H9 (cell line): ENCODE data around the gene ALDH1A3. TPM values are rescaled to one million over a fixed set of nuclear protein-coding genes. Genes with fewer than 3 reads are reported as not detected.
"Not testable (repeated sequence)": the region's sequence is repeated elsewhere in the genome, so short reads cannot be mapped to it uniquely, and the experiment has no call there.

Source experiments
- DNase-seq: peaks from one replicate; pipeline ENCODE4 v3.0.0-alpha.2; 2017
- H2AFZ ChIP-seq: one replicate; pipeline ENCODE4 v1.6.1; 2013; ENCODE audit warnings: mild to moderate bottlenecking, low read length, control low read depth, moderate library complexity
- H2AK5ac ChIP-seq: 2 replicates; pipeline ENCODE4 v1.6.1; 2013; ENCODE audit warnings: low read length, control low read depth, mixed read lengths; ENCODE audit not compliant: insufficient read length
- H2BK120ac ChIP-seq: one replicate; pipeline ENCODE4 v1.6.1; 2013; ENCODE audit warnings: low read depth, mild to moderate bottlenecking, low read length, control low read depth, inconsistent platforms; ENCODE audit not compliant: poor library complexity, severe bottlenecking
- H2BK12ac ChIP-seq: 2 replicates; pipeline ENCODE4 v1.6.1; 2013; ENCODE audit warnings: low read length, control low read depth, mixed read lengths, low read depth; ENCODE audit not compliant: insufficient read length
- H2BK15ac ChIP-seq: 2 replicates; pipeline ENCODE4 v1.6.1; 2013; ENCODE audit warnings: low read depth, low read length, control low read depth
- H2BK20ac ChIP-seq: one replicate; pipeline ENCODE4 v1.6.1; 2013; ENCODE audit warnings: low read depth, mild to moderate bottlenecking, low read length, control low read depth, inconsistent platforms; ENCODE audit not compliant: poor library complexity, severe bottlenecking
- H2BK5ac ChIP-seq: 2 replicates; pipeline ENCODE4 v1.6.1; 2013; ENCODE audit warnings: low read length, control low read depth, mixed read lengths; ENCODE audit not compliant: insufficient read length
- H3K14ac ChIP-seq: 2 replicates; pipeline ENCODE4 v1.6.1; 2013; ENCODE audit warnings: low read length, control low read depth; ENCODE audit not compliant: insufficient read depth
- H3K18ac ChIP-seq: 2 replicates; pipeline ENCODE4 v1.6.1; 2013; ENCODE audit warnings: low read depth, mild to moderate bottlenecking, mixed read lengths, low read length, control low read depth; ENCODE audit not compliant: insufficient read length
- H3K23ac ChIP-seq: 2 replicates; pipeline ENCODE4 v1.6.1; 2013; ENCODE audit warnings: low read length, control low read depth, mixed read lengths, low read depth; ENCODE audit not compliant: insufficient read length
- H3K23me2 ChIP-seq: 2 replicates; pipeline ENCODE4 v1.6.1; 2013; ENCODE audit warnings: low read depth, mild to moderate bottlenecking, mixed read lengths, low read length, control low read depth; ENCODE audit not compliant: insufficient read length, poor library complexity, severe bottlenecking
- H3K27ac ChIP-seq: 2 replicates; pipeline ENCODE4 v1.5.1; 2013; ENCODE audit warnings: low read length, control low read depth, mixed read lengths, low read depth; ENCODE audit not compliant: insufficient read length
- H3K27me3 ChIP-seq: 2 replicates; pipeline ENCODE4 v1.6.1; 2013; ENCODE audit warnings: low read length, control low read depth, inconsistent platforms; ENCODE audit not compliant: insufficient read depth
- H3K4ac ChIP-seq: 2 replicates; pipeline ENCODE4 v1.6.1; 2013; ENCODE audit warnings: low read depth, mild to moderate bottlenecking, control low read depth, inconsistent platforms, low read length, moderate library complexity
- H3K4me1 ChIP-seq: 2 replicates; pipeline ENCODE4 v1.6.1; 2013; ENCODE audit warnings: low read length, control low read depth, inconsistent platforms; ENCODE audit not compliant: insufficient read depth
- H3K4me2 ChIP-seq: 2 replicates; pipeline ENCODE4 v1.6.1; 2013; ENCODE audit warnings: low read length, control low read depth, mixed read lengths; ENCODE audit not compliant: insufficient read length, insufficient read depth
- H3K56ac ChIP-seq: 2 replicates; pipeline ENCODE4 v1.6.1; 2013; ENCODE audit warnings: low read depth, mild to moderate bottlenecking, mixed read lengths, low read length, control low read depth; ENCODE audit not compliant: insufficient read length
- H3K79me1 ChIP-seq: 2 replicates; pipeline ENCODE4 v1.6.1; 2013; ENCODE audit warnings: low read depth, mild to moderate bottlenecking, moderate library complexity, low read length, control low read depth, inconsistent platforms; ENCODE audit not compliant: insufficient read depth, poor library complexity, severe bottlenecking
- H3K79me2 ChIP-seq: 2 replicates; pipeline ENCODE4 v1.6.1; 2013; ENCODE audit warnings: low read length, control low read depth, inconsistent platforms; ENCODE audit not compliant: insufficient read depth
- H3K9ac ChIP-seq: 2 replicates; pipeline ENCODE4 v1.6.1; 2013; ENCODE audit warnings: low read length, control low read depth, mixed read lengths; ENCODE audit not compliant: insufficient read length; ENCODE audit errors: extremely low read depth
- H3K9me3 ChIP-seq: one replicate; pipeline ENCODE4 v1.6.1; 2013; ENCODE audit warnings: low read depth, low read length, inconsistent platforms; ENCODE audit not compliant: control insufficient read depth
- H3T11ph ChIP-seq: one replicate; pipeline ENCODE4 v1.6.1; 2013; ENCODE audit warnings: mild to moderate bottlenecking, low read length, control low read depth, inconsistent platforms
- H4K20me1 ChIP-seq: one replicate; pipeline ENCODE4 v1.6.1; 2013; ENCODE audit not compliant: control insufficient read depth, insufficient read length, insufficient read depth
- H4K5ac ChIP-seq: 2 replicates; pipeline ENCODE4 v1.6.1; 2013; ENCODE audit warnings: low read depth, mild to moderate bottlenecking, mixed read lengths, low read length, control low read depth; ENCODE audit not compliant: insufficient read length
- H4K8ac ChIP-seq: replicated peaks from 2 replicates; pipeline ENCODE4 v1.6.1; 2013; ENCODE audit warnings: low read length, control low read depth, mixed read lengths, low read depth; ENCODE audit not compliant: insufficient read length
- H4K91ac ChIP-seq: 2 replicates; pipeline ENCODE4 v1.6.1; 2013; ENCODE audit warnings: low read depth, mild to moderate bottlenecking, moderate library complexity, mixed read lengths, low read length, control low read depth; ENCODE audit not compliant: insufficient read length
- H3K27ac Mint-ChIP-seq, 3 experiments: 2 replicates in 2 of 3; 3 replicates in 1 of 3; pipeline ENCODE4 v1.8.0; 2020 to 2021; ENCODE audit warnings: mixed read lengths in 3 of 3, mild to moderate bottlenecking in 1 of 3, moderate library complexity in 1 of 3
- H3K27me3 Mint-ChIP-seq: 2 replicates; pipeline ENCODE4 v1.8.0; 2021; ENCODE audit warnings: low read depth, mild to moderate bottlenecking, moderate library complexity, mixed read lengths
- H3K36me3 Mint-ChIP-seq, 3 experiments: 2 replicates in 2 of 3; 3 replicates in 1 of 3; pipeline ENCODE4 v1.8.0; 2020 to 2021; ENCODE audit warnings: low read depth in 3 of 3, mixed read lengths in 3 of 3; ENCODE audit not compliant: insufficient read depth in 1 of 3
- H3K4me1 Mint-ChIP-seq, 2 experiments: 2 replicates each; pipeline ENCODE4 v1.8.0; 2020; ENCODE audit warnings: mixed read lengths in 2 of 2
- H3K4me3 Mint-ChIP-seq, 2 experiments: 2 replicates in 1 of 2; 3 replicates in 1 of 2; pipeline ENCODE4 v1.8.0; 2020 to 2021; ENCODE audit warnings: mild to moderate bottlenecking in 2 of 2, mixed read lengths in 2 of 2, moderate library complexity in 1 of 2
- H3K9me3 Mint-ChIP-seq, 2 experiments: 2 replicates in 1 of 2; 3 replicates in 1 of 2; pipeline ENCODE4 v1.8.0; 2020; ENCODE audit warnings: mild to moderate bottlenecking in 2 of 2, mixed read lengths in 2 of 2, moderate library complexity in 1 of 2
- CTCF ChIP-seq: fragments of 200-600 bp; sonication (generic); conservative IDR thresholded peaks from 3 replicates; pipeline ENCODE4 v1.8.0; 2021; ENCODE audit warnings: antibody characterized with exemption, mild to moderate bottlenecking
- WGBS: extraction: QIAGEN DNeasy Blood & Tissue Kit; methylation state at CpG from one replicate; pipeline ENCODE4 v1.1.7; 2013; ENCODE audit warnings: missing lambda C conversion rate, low lambda C conversion rate, mixed read lengths; ENCODE audit not compliant: insufficient read length; ENCODE audit errors: extremely low coverage; 5-methylcytosine and 5-hydroxymethylcytosine counted together
- total RNA-seq: library from RNA; stranded (reverse); gene quantifications from 2 replicates; pipeline ENCODE4 v1.2.1, GENCODE V29; 2021

ALDH1A3 gene
- total RNA-seq, 1 experiment from 2014 or later: 9.2 TPM

GRCh38 chr15:100849855-100850218 is 29.8 kb upstream of the ALDH1A3 start:
- Histone ChIP-seq H3K27me3 (no peaks in the 10 kb centered on the region), H2BK12ac (no peak overlapping the region), H3K4me2 (no peak overlapping the region), H3K79me1 (no peaks in the 10 kb centered on the region), H2BK20ac (no peak overlapping the region), H3K14ac (no peak overlapping the region), H3K27ac (no peak overlapping the region), H3K9ac (no peak overlapping the region), H3K4ac (no peak overlapping the region), H3K23me2 (no peaks in the 10 kb centered on the region), H3K79me2 (no peaks in the 10 kb centered on the region), H4K91ac (no peak overlapping the region), H3K56ac (no peak overlapping the region), H2AK5ac (no peak overlapping the region), H4K20me1 (no peaks in the 10 kb centered on the region), H4K5ac (no peak overlapping the region), H2BK5ac (no peak overlapping the region), H2AFZ (no peak overlapping the region), H2BK120ac (no peak overlapping the region), H3K18ac (no peak overlapping the region), H3K4me1 (no peaks in the 10 kb centered on the region), H3K23ac (no peak overlapping the region), H2BK15ac (no peak overlapping the region), H3T11ph (no peak overlapping the region), H3K9me3 (no peaks in the 10 kb centered on the region), H4K8ac (no peak overlapping the region)
- DNase-seq: no peak
- Mint-ChIP-seq H3K27me3 (peaks cover 19% of the 10 kb centered on the region), H3K9me3 (no peaks in the 10 kb centered on the region; a peak in 1 of 5 replicates), H3K27ac (no peak overlapping the region), H3K4me3 (peak overlapping the region in 1 of 2 experiments; percentile 52; a peak in 2 of 5 replicates), H3K4me1 (no peaks in the 10 kb centered on the region), H3K36me3 (peaks cover 0 to 2% (median 0%) of the 10 kb centered on the region in 3 experiments; a peak in 1 of 7 replicates)
- WGBS: no CpG with 5 or more reads among the region's 22 CpGs
- TF ChIP-seq CTCF: no peak

- H3K4ac ChIP-seq, H3K9me3 ChIP-seq, H3K23ac ChIP-seq, DNase-seq, H4K5ac ChIP-seq, H3K18ac ChIP-seq, H2BK120ac ChIP-seq, H3K27ac ChIP-seq, H3K27me3 ChIP-seq, H4K20me1 ChIP-seq, H3K4me3 Mint-ChIP-seq, H2BK5ac ChIP-seq, H3K79me2 ChIP-seq, H3K14ac ChIP-seq, H2AFZ ChIP-seq, H2AK5ac ChIP-seq, H3K23me2 ChIP-seq, H3K9ac ChIP-seq, H4K8ac ChIP-seq, H3T11ph ChIP-seq, H3K27ac Mint-ChIP-seq, H4K91ac ChIP-seq, H2BK15ac ChIP-seq, H3K56ac ChIP-seq, H2BK20ac ChIP-seq, H3K4me1 Mint-ChIP-seq, H3K4me2 ChIP-seq, H3K36me3 Mint-ChIP-seq, H3K4me1 ChIP-seq, H3K9me3 Mint-ChIP-seq, H2BK12ac ChIP-seq, H3K79me1 ChIP-seq: not testable (repeated sequence)
- WGBS: no CpG with 5 or more reads among the region's 12 CpGs
- peaks cover 19% of the 10 kb centered on the region for H3K27me3 Mint-ChIP-seq
Measured at GRCh38 chr15:100851428-100852015, 28.1 kb upstream of the ALDH1A3 start.
